WTC11 (cell line): ENCODE measurements around the gene FBLN2. TPM values are rescaled to one million over a fixed set of nuclear protein-coding genes. Genes with fewer than 3 reads are reported as not detected.

ENCODE experiments used
- ATAC-seq: fragments of 200-7000 bp; cut with Tn5 transposase; 2 replicates; pipeline ENCODE4 v1.10.0; 2021; ENCODE audit warnings: mild to moderate bottlenecking, moderate library complexity
- CTCF ChIA-PET: fragments of 300-600 bp; sonication (Branson Sonifier 250); formaldehyde crosslinking; loops from one replicate; lab custom pipeline; 2021; ENCODE audit warnings: antibody characterized with exemption; lab: Charles Lee
- POLR2A ChIA-PET: fragments of 350-600 bp; sonication (Branson Sonifier 250); formaldehyde crosslinking; loops from one replicate; lab custom pipeline; 2021; ENCODE audit warnings: antibody characterized with exemption; lab: Charles Lee
- DNase-seq: peaks from one replicate; pipeline ENCODE4 v3.0.0; 2021; ENCODE audit warnings: low spot score
- H3K27ac Mint-ChIP-seq: 2 replicates; pipeline ENCODE4 v1.8.0; 2021; ENCODE audit warnings: mixed read lengths
- H3K27me3 Mint-ChIP-seq: 2 replicates; pipeline ENCODE4 v1.8.0; 2021; ENCODE audit warnings: low read depth, mild to moderate bottlenecking, moderate library complexity, mixed read lengths
- H3K36me3 Mint-ChIP-seq: 2 replicates; pipeline ENCODE4 v1.8.0; 2021; ENCODE audit warnings: mixed read lengths
- H3K4me1 Mint-ChIP-seq: 2 replicates; pipeline ENCODE4 v1.8.0; 2022; ENCODE audit warnings: mixed read lengths
- H3K4me3 Mint-ChIP-seq: 2 replicates; pipeline ENCODE4 v1.8.0; 2021; ENCODE audit warnings: mild to moderate bottlenecking, moderate library complexity, mixed read lengths
- H3K9me3 Mint-ChIP-seq: 2 replicates; pipeline ENCODE4 v1.8.0; 2021; ENCODE audit warnings: mixed read lengths
- CBFB ChIP-seq: sonication (generic); formaldehyde crosslinking; IDR thresholded peaks from 2 replicates; pipeline ENCODE4 v1.8.1; 2022; ENCODE audit warnings: mild to moderate bottlenecking, low read depth, missing genetic modification reagents
- ELF4 ChIP-seq: sonication (generic); formaldehyde crosslinking; IDR thresholded peaks from 2 replicates; pipeline ENCODE4 v1.8.1; 2022; ENCODE audit warnings: low read depth, mild to moderate bottlenecking, moderate library complexity, missing genetic modification reagents
- EMX1 ChIP-seq: fragments of 250-450 bp; sonication (Bioruptor Pico); IDR thresholded peaks from 2 replicates; pipeline ENCODE4 v1.8.0; 2021; ENCODE audit warnings: mild to moderate bottlenecking
- FOXP1 ChIP-seq: sonication (generic); formaldehyde crosslinking; IDR thresholded peaks from 2 replicates; pipeline ENCODE4 v1.8.0; 2022; ENCODE audit warnings: missing genetic modification reagents, mild to moderate bottlenecking, moderate library complexity, borderline replicate concordance
- GRHL2 ChIP-seq: fragments of 250-450 bp; sonication (Bioruptor Pico); IDR thresholded peaks from 2 replicates; pipeline ENCODE4 v1.8.0; 2022; ENCODE audit warnings: mild to moderate bottlenecking, moderate library complexity; ENCODE audit not compliant: insufficient replicate concordance, severe bottlenecking
- MAX ChIP-seq: sonication (generic); formaldehyde crosslinking; IDR thresholded peaks from 2 replicates; pipeline ENCODE4 v1.8.0; 2022; ENCODE audit warnings: mild to moderate bottlenecking, missing genetic modification reagents
- NFATC4 ChIP-seq: fragments of 250-450 bp; sonication (Bioruptor Pico); IDR thresholded peaks from 2 replicates; pipeline ENCODE4 v1.9.0; 2021; ENCODE audit warnings: mild to moderate bottlenecking
- NFE2L1 ChIP-seq: sonication (generic); formaldehyde crosslinking; IDR thresholded peaks from 2 replicates; pipeline ENCODE4 v1.8.1; 2023; ENCODE audit warnings: missing genetic modification reagents
- NFYB ChIP-seq: sonication (generic); formaldehyde crosslinking; conservative IDR thresholded peaks from 2 replicates; pipeline ENCODE4 v1.8.0; 2022; ENCODE audit warnings: low read depth, missing genetic modification reagents
- NR2C2 ChIP-seq: sonication (generic); formaldehyde crosslinking; IDR thresholded peaks from 2 replicates; pipeline ENCODE4 v1.8.0; 2022; ENCODE audit warnings: mild to moderate bottlenecking, missing genetic modification reagents
- NR3C1 ChIP-seq: sonication (generic); formaldehyde crosslinking; conservative IDR thresholded peaks from 2 replicates; pipeline ENCODE4 v1.8.1; 2023; ENCODE audit warnings: low read depth, mild to moderate bottlenecking, missing genetic modification reagents
- PRRX2 ChIP-seq: fragments of 250-450 bp; sonication (Bioruptor Pico); IDR thresholded peaks from 2 replicates; pipeline ENCODE4 v1.8.0; 2021; ENCODE audit warnings: mild to moderate bottlenecking
- SMAD3 ChIP-seq: sonication (generic); formaldehyde crosslinking; IDR thresholded peaks from 2 replicates; pipeline ENCODE4 v1.8.0; 2022; ENCODE audit warnings: missing genetic modification reagents, mild to moderate bottlenecking, borderline replicate concordance
- SMAD4 ChIP-seq: sonication (generic); formaldehyde crosslinking; IDR thresholded peaks from 2 replicates; pipeline ENCODE4 v1.8.0; 2022; ENCODE audit warnings: mild to moderate bottlenecking, missing genetic modification reagents
- SOX15 ChIP-seq: fragments of 250-450 bp; sonication (Bioruptor Pico); IDR thresholded peaks from 2 replicates; pipeline ENCODE4 v1.9.0; 2021; ENCODE audit warnings: mild to moderate bottlenecking
- TEAD4 ChIP-seq: sonication (generic); formaldehyde crosslinking; IDR thresholded peaks from 2 replicates; pipeline ENCODE4 v1.8.0; 2022; ENCODE audit warnings: mild to moderate bottlenecking, missing genetic modification reagents
- ZBTB21 ChIP-seq: sonication (generic); formaldehyde crosslinking; IDR thresholded peaks from 2 replicates; pipeline ENCODE4 v1.8.1; 2023; ENCODE audit warnings: mild to moderate bottlenecking, missing genetic modification reagents, borderline replicate concordance
- ZNF121 ChIP-seq: sonication (generic); formaldehyde crosslinking; IDR thresholded peaks from 2 replicates; pipeline ENCODE4 v1.8.0; 2023; ENCODE audit warnings: missing genetic modification reagents
- ZNF232 ChIP-seq: sonication (generic); formaldehyde crosslinking; IDR thresholded peaks from 2 replicates; pipeline ENCODE4 v1.8.0; 2022; ENCODE audit warnings: mild to moderate bottlenecking, missing genetic modification reagents
- ZNF263 ChIP-seq: sonication (generic); formaldehyde crosslinking; IDR thresholded peaks from 2 replicates; pipeline ENCODE4 v1.8.1; 2022; ENCODE audit warnings: low read depth, mild to moderate bottlenecking, moderate library complexity, missing genetic modification reagents
- ZNF416 ChIP-seq: fragments of 250-450 bp; sonication (Bioruptor Pico); IDR thresholded peaks from 2 replicates; pipeline ENCODE4 v1.9.0; 2021; ENCODE audit warnings: mild to moderate bottlenecking, inconsistent platforms
- ZNF671 ChIP-seq: fragments of 250-450 bp; sonication (Bioruptor Pico); IDR thresholded peaks from 2 replicates; pipeline ENCODE4 v1.8.0; 2021; ENCODE audit warnings: mild to moderate bottlenecking
- total RNA-seq: library from RNA; stranded (reverse); gene quantifications from 3 replicates; pipeline ENCODE4 v1.2.3, GENCODE V29; 2021
- TF ChIP-seq, protein P1 (sequence below): sonication (generic); formaldehyde crosslinking; IDR thresholded peaks from 2 replicates; pipeline ENCODE4 v1.8.0; 2022; ENCODE audit warnings: mild to moderate bottlenecking, missing genetic modification reagents
- TF ChIP-seq, protein P2 (sequence below): sonication (generic); formaldehyde crosslinking; IDR thresholded peaks from 2 replicates; pipeline ENCODE4 v1.8.0; 2022; ENCODE audit warnings: mild to moderate bottlenecking, missing genetic modification reagents
- TF ChIP-seq, protein P3 (sequence below): fragments of 200-600 bp; IDR thresholded peaks from 2 replicates; pipeline ENCODE4 v1.8.0; 2022; ENCODE audit warnings: antibody characterized with exemption
- TF ChIP-seq, protein P4 (sequence below): sonication (generic); formaldehyde crosslinking; IDR thresholded peaks from 2 replicates; pipeline ENCODE4 v1.8.1; 2023; ENCODE audit warnings: mild to moderate bottlenecking, missing genetic modification reagents, moderate library complexity
- TF ChIP-seq, protein P5 (sequence below): fragments of 250-450 bp; sonication (Bioruptor Pico); IDR thresholded peaks from 2 replicates; pipeline ENCODE4 v1.9.0; 2021; ENCODE audit warnings: mild to moderate bottlenecking

FBLN2 gene
- total RNA-seq, 1 experiment from 2014 or later, result 20.7 TPM

- H3K27ac Mint-ChIP-seq, result no peak overlapping the region
- POLR2A ChIA-PET, result no interaction called here
- no peaks in the 10 kb centered on the region for H3K9me3 Mint-ChIP-seq
- no peaks in the 10 kb centered on the region for H3K4me1 Mint-ChIP-seq
- CTCF ChIA-PET, result interaction anchor here (1.2 to 2.3 kb wide), 5 partner anchors 17 to 211 kb away, joined by 4 to 7 read pairs (median 6); no protein-coding TSS in a partner anchor
- no peak overlapping the region for H3K4me3 Mint-ChIP-seq
- H3K36me3 Mint-ChIP-seq, result no peaks in the 10 kb centered on the region
- DNase-seq, result no peak
- H3K27me3 Mint-ChIP-seq, result peaks cover 4% of the 10 kb centered on the region
- TF ChIP-seq TEAD4, result no peak
- TF ChIP-seq SMAD3, result no peak
- TF ChIP-seq ZNF263 (CRISPR knock-in tag), result no peak
- no peak for TF ChIP-seq ZBTB21
- TF ChIP-seq ZNF671, result no peak
- no peak for TF ChIP-seq CBFB (CRISPR knock-in tag)
- no peak for TF ChIP-seq SMAD4 (CRISPR knock-in tag)
- TF ChIP-seq NFE2L1 (CRISPR knock-in tag), result no peak
- no peak for TF ChIP-seq MAX (CRISPR knock-in tag)
- TF ChIP-seq PRRX2 (CRISPR knock-in tag), result no peak
- no peak for TF ChIP-seq ZNF121
- no peak for TF ChIP-seq ZNF416 (CRISPR knock-in tag)
- no peak for ATAC-seq
These were observed 125.7 kb downstream of the FBLN2 start for GRCh38 chr3:13674538-13675185.

GRCh38 chr3:13676356-13677017 lies 127.6 kb downstream of the FBLN2 start:
- H3K4me3 Mint-ChIP-seq, result no peak overlapping the region
- POLR2A ChIA-PET, result no interaction called here
- H3K4me1 Mint-ChIP-seq, result no peaks in the 10 kb centered on the region
- no peaks in the 10 kb centered on the region for H3K36me3 Mint-ChIP-seq
- ATAC-seq, result no peak
- DNase-seq, result no peak
- H3K27me3 Mint-ChIP-seq, result no peaks in the 10 kb centered on the region; the same call in 1 of the 2 replicates
- CTCF ChIA-PET, result no interaction called here
- H3K9me3 Mint-ChIP-seq, result no peaks in the 10 kb centered on the region
- H3K27ac Mint-ChIP-seq, result no peak overlapping the region
- TF ChIP-seq ZNF416 (CRISPR knock-in tag), result no peak
- TF ChIP-seq EMX1 (CRISPR knock-in tag), result no peak
- no peak for TF ChIP-seq CBFB (CRISPR knock-in tag)
- TF ChIP-seq ZNF232 (CRISPR knock-in tag), result no peak
- no peak for TF ChIP-seq ELF4 (CRISPR knock-in tag)

DNA sequence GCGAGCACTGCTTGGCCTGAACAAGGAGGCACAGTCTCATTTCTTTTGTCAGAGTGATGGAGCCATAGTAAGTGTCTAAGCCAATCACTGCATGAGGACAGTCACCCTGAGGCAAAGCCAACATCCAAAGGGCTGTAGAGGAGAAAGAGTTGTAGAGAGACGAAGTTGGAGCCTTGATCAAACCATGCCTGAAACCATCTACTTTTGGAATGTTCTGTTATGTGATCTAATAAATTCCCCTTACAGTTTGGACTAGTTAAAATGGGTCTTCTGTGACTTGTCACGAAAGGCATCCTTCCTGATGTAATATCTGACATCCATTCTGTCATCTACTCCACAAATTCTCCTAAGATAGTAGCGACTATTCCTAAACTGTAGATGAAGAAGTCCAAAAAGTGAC lies 128.3 kb downstream of the FBLN2 start:
- Mint-ChIP-seq H3K9me3 (no peaks in the 10 kb centered on the region), H3K36me3 (no peaks in the 10 kb centered on the region), H3K27me3 (no peaks in the 10 kb centered on the region; the same call in none of the 2 replicates), H3K27ac (no peak overlapping the region), H3K4me1 (no peaks in the 10 kb centered on the region), H3K4me3 (no peak overlapping the region)
- CTCF ChIA-PET, result no interaction called here
- POLR2A ChIA-PET, result no interaction called here
- ATAC-seq (no peak), DNase-seq (no peak)
- TF ChIP-seq, protein P1, sequence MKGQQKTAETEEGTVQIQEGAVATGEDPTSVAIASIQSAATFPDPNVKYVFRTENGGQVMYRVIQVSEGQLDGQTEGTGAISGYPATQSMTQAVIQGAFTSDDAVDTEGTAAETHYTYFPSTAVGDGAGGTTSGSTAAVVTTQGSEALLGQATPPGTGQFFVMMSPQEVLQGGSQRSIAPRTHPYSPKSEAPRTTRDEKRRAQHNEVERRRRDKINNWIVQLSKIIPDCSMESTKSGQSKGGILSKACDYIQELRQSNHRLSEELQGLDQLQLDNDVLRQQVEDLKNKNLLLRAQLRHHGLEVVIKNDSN (CRISPR knock-in tag), result no peak
- TF ChIP-seq, protein P2, sequence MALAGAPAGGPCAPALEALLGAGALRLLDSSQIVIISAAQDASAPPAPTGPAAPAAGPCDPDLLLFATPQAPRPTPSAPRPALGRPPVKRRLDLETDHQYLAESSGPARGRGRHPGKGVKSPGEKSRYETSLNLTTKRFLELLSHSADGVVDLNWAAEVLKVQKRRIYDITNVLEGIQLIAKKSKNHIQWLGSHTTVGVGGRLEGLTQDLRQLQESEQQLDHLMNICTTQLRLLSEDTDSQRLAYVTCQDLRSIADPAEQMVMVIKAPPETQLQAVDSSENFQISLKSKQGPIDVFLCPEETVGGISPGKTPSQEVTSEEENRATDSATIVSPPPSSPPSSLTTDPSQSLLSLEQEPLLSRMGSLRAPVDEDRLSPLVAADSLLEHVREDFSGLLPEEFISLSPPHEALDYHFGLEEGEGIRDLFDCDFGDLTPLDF (CRISPR knock-in tag), result no peak
- no peak for TF ChIP-seq NR2C2 (CRISPR knock-in tag)
- TF ChIP-seq NFATC4 (CRISPR knock-in tag), result no peak
- TF ChIP-seq TEAD4, result no peak
- no peak for TF ChIP-seq SMAD3
- no peak for TF ChIP-seq NFYB
- TF ChIP-seq, protein P3, sequence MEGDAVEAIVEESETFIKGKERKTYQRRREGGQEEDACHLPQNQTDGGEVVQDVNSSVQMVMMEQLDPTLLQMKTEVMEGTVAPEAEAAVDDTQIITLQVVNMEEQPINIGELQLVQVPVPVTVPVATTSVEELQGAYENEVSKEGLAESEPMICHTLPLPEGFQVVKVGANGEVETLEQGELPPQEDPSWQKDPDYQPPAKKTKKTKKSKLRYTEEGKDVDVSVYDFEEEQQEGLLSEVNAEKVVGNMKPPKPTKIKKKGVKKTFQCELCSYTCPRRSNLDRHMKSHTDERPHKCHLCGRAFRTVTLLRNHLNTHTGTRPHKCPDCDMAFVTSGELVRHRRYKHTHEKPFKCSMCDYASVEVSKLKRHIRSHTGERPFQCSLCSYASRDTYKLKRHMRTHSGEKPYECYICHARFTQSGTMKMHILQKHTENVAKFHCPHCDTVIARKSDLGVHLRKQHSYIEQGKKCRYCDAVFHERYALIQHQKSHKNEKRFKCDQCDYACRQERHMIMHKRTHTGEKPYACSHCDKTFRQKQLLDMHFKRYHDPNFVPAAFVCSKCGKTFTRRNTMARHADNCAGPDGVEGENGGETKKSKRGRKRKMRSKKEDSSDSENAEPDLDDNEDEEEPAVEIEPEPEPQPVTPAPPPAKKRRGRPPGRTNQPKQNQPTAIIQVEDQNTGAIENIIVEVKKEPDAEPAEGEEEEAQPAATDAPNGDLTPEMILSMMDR, result no peak
- TF ChIP-seq FOXP1 (CRISPR knock-in tag), result no peak
- TF ChIP-seq GRHL2 (CRISPR knock-in tag), result no peak
- TF ChIP-seq, protein P4, sequence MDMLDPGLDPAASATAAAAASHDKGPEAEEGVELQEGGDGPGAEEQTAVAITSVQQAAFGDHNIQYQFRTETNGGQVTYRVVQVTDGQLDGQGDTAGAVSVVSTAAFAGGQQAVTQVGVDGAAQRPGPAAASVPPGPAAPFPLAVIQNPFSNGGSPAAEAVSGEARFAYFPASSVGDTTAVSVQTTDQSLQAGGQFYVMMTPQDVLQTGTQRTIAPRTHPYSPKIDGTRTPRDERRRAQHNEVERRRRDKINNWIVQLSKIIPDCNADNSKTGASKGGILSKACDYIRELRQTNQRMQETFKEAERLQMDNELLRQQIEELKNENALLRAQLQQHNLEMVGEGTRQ (CRISPR knock-in tag), result no peak
- TF ChIP-seq, protein P5, sequence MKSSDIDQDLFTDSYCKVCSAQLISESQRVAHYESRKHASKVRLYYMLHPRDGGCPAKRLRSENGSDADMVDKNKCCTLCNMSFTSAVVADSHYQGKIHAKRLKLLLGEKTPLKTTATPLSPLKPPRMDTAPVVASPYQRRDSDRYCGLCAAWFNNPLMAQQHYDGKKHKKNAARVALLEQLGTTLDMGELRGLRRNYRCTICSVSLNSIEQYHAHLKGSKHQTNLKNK (CRISPR knock-in tag), result no peak
- no peak for TF ChIP-seq ZNF232 (CRISPR knock-in tag)
- TF ChIP-seq NR3C1 (CRISPR knock-in tag), result no peak
- no peak for TF ChIP-seq SOX15 (CRISPR knock-in tag)
- no peak for TF ChIP-seq CBFB (CRISPR knock-in tag)
